Neural cell (in vitro differentiated cells): ENCODE measurements around the gene REXO1. TPM values are rescaled to one million over a fixed set of nuclear protein-coding genes. Genes with fewer than 3 reads are reported as not detected.
"Not testable (repeated sequence)": the region's sequence is repeated elsewhere in the genome, so short reads cannot be mapped to it uniquely, and the experiment has no call there.

Source experiments
- H2AFZ ChIP-seq: fragments of 200-600, 300-800 bp; sonication (generic), shearing (Covaris generic); 2 replicates; pipeline ENCODE4 v1.6.0; 2014; ENCODE audit warnings: low read depth, mild to moderate bottlenecking, antibody characterized with exemption, low read length, moderate library complexity
- H3F3A ChIP-seq: fragments of 200-600 bp; shearing (Covaris generic); 2 replicates; pipeline ENCODE4 v1.6.1; 2016; ENCODE audit warnings: mild to moderate bottlenecking, moderate library complexity, mixed read lengths, antibody characterized with exemption, low read length; ENCODE audit not compliant: insufficient read depth, poor library complexity, severe bottlenecking
- H3K27ac ChIP-seq: fragments of 200-600, 300-800 bp; sonication (generic), shearing (Covaris generic); 2 replicates; pipeline ENCODE4 v1.5.1; 2014; ENCODE audit warnings: mild to moderate bottlenecking, low read length, moderate library complexity
- H3K27me3 ChIP-seq: fragments of 300-800, 200-600 bp; sonication (generic), shearing (Covaris generic); 2 replicates; pipeline ENCODE4 v1.6.0; 2014; ENCODE audit warnings: mild to moderate bottlenecking, low read depth, low read length, moderate library complexity; ENCODE audit not compliant: insufficient read depth
- H3K36me3 ChIP-seq: fragments of 300-800, 200-600 bp; sonication (generic), shearing (Covaris generic); 2 replicates; pipeline ENCODE4 v1.5.1; 2014; ENCODE audit warnings: mild to moderate bottlenecking, antibody characterized with exemption, low read length, moderate library complexity; ENCODE audit not compliant: insufficient read depth
- H3K4me2 ChIP-seq: fragments of 300-800, 200-600 bp; sonication (generic), shearing (Covaris generic); 2 replicates; pipeline ENCODE4 v1.6.0; 2014; ENCODE audit warnings: mild to moderate bottlenecking, low read length
- H3K4me3 ChIP-seq: fragments of 300-800, 200-600 bp; sonication (generic), shearing (Covaris generic); 2 replicates; pipeline ENCODE4 v1.5.1; 2014; ENCODE audit warnings: mild to moderate bottlenecking, low read length, moderate library complexity
- H3K79me2 ChIP-seq: fragments of 200-600 bp; shearing (Covaris generic); replicated peaks from 2 replicates; pipeline ENCODE4 v1.6.0; 2014; ENCODE audit warnings: mild to moderate bottlenecking, low read length, moderate library complexity; ENCODE audit not compliant: insufficient read depth
- H3K9ac ChIP-seq: fragments of 300-800, 200-600 bp; sonication (generic), shearing (Covaris generic); 2 replicates; pipeline ENCODE4 v1.6.1; 2016; ENCODE audit warnings: mild to moderate bottlenecking, low read length, mixed read lengths
- H3K9me2 ChIP-seq: fragments of 200-600 bp; shearing (Covaris generic); 2 replicates; pipeline ENCODE4 v1.6.1; 2016; ENCODE audit warnings: mild to moderate bottlenecking, low read length, mixed read lengths; ENCODE audit not compliant: insufficient read depth
- H3K9me3 ChIP-seq: fragments of 200-600, 300-800 bp; sonication (generic), shearing (Covaris generic); 2 replicates; pipeline ENCODE4 v1.6.1; 2016; ENCODE audit warnings: mild to moderate bottlenecking, mixed run types, low read length, moderate library complexity, mixed read lengths
- H4K20me1 ChIP-seq: fragments of 200-600 bp; shearing (Covaris generic); 2 replicates; pipeline ENCODE4 v1.6.1; 2016; ENCODE audit warnings: mild to moderate bottlenecking, mixed run types; ENCODE audit not compliant: insufficient read depth
- EP300 ChIP-seq: fragments of 450-650 bp; conservative IDR thresholded peaks from 2 replicates; pipeline ENCODE4 v1.6.1; 2014; ENCODE audit warnings: antibody characterized with exemption, mild to moderate bottlenecking, moderate library complexity; ENCODE audit not compliant: poor library complexity, severe bottlenecking
- EZH2 ChIP-seq: fragments of 200-600, 300-800 bp; shearing (Covaris generic), sonication (generic); IDR thresholded peaks from 2 replicates; pipeline ENCODE4 v1.6.1; 2014; ENCODE audit warnings: antibody characterized with exemption, low read length, borderline replicate concordance, mild to moderate bottlenecking; ENCODE audit not compliant: insufficient read depth, poor library complexity, severe bottlenecking
- POLR2AphosphoS5 ChIP-seq: IDR thresholded peaks from 2 replicates; pipeline ENCODE4 v1.6.1; 2012
- SMC3 ChIP-seq: fragments of 450-650 bp; conservative IDR thresholded peaks from 2 replicates; pipeline ENCODE4 v1.6.1; 2014; ENCODE audit warnings: antibody characterized with exemption, mild to moderate bottlenecking, moderate library complexity; ENCODE audit not compliant: poor library complexity
- polyA plus RNA-seq: library from polyadenylated mRNA; depleted of rRNA; stranded (reverse); fragments of >200 nt; gene quantifications from 2 replicates; pipeline ENCODE4 v1.2.3, GENCODE V29; 2014

The REXO1 gene
- polyA plus RNA-seq, 1 donor from 2014 or later = 9.2 TPM

DNA sequence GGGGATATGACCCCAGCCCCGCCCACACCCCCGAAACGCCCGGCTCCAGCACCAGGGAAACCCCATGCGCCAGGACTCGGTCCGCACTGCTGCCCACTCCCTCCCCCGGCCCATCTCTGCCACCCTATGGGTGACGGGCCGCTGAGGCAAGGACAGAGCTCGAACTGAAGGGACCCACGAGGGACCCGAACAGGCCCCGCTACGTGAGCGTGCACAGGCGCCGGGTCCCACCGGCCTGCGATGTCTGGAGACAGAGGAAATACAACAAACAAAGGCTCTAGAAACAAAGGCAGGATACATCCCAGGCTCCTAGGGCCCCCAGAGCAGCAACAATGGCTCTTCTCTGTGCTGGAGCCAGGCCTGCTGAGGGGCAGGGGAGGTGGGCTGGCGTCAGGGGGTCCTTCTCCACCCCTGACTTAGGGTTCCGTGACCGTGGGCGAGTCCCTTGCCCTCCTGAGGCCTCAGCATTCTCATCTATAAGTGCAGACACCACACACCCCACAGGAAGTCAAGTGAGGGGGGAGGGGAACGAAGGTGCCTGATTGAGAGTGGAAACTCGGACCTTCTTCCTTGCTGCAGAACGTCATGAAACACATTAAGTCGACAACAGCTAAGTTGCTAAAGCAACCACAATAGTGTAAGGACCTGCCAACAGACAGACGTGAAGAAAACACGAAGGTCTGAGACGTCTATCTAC, 34.0 kb upstream of the REXO1 start:
- Histone ChIP-seq H3K9ac (no peak overlapping the region), H3K4me2 (no peak overlapping the region)

DNA sequence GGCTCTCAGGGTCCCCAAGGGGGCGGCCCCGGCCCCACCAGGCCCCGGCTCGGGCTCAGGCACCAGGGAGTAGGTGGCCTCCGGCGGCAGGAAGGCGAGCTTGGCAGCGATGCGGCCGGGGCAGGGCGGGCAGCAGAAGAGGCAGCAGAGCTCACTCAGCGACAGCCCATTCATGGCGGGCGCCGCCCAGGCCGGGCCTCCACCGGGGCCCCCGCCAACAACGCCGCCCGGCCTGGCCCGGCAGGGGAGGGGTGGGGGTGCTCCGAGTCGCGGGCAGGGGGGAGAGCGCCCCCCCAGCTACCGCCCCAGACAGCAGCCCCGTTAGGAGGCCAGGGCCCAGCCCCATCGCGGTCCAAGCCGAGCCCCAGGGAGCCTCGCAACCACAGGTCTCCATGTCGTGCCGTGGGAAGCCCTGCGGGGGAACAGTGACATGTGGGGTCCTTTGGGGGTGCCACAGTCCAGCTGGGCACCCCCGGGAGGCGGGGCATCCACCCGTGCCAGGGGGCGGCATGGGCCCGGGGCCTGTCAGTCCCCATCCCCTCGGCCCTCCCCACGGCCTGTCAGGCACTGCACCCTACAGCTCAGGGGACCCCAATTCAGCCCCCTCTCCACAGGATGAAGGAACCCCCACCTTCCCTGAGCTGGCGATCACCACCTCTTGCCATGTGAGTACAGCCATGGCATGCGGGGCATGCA, 33.3 kb upstream of the REXO1 start:
- H3K4me3 ChIP-seq, H3K4me2 ChIP-seq, H3F3A ChIP-seq, H3K27me3 ChIP-seq, H2AFZ ChIP-seq, H3K27ac ChIP-seq, H4K20me1 ChIP-seq, H3K9me2 ChIP-seq, H3K9ac ChIP-seq, H3K9me3 ChIP-seq, H3K36me3 ChIP-seq: not testable (repeated sequence)
- peaks cover 27% of the 10 kb centered on the region for H3K79me2 ChIP-seq

More for the DNA sequence above, 34.0 kb upstream of the REXO1 start:
- Histone ChIP-seq H3K36me3 (no peaks in the 10 kb centered on the region), H3K27ac (no peak overlapping the region), H3K27me3 (no peaks in the 10 kb centered on the region), H3K4me3 (peak overlapping the region; percentile 98), H3F3A (no peaks in the 10 kb centered on the region), H3K9me2 (no peaks in the 10 kb centered on the region), H3K79me2 (peaks cover 27% of the 10 kb centered on the region), H2AFZ (no peak overlapping the region), H4K20me1 (peaks cover 8% of the 10 kb centered on the region), H3K9me3 (no peaks in the 10 kb centered on the region)
- TF ChIP-seq SMC3 = no peak
- TF ChIP-seq EP300 = no peak
- no peak for TF ChIP-seq EZH2

DNA sequence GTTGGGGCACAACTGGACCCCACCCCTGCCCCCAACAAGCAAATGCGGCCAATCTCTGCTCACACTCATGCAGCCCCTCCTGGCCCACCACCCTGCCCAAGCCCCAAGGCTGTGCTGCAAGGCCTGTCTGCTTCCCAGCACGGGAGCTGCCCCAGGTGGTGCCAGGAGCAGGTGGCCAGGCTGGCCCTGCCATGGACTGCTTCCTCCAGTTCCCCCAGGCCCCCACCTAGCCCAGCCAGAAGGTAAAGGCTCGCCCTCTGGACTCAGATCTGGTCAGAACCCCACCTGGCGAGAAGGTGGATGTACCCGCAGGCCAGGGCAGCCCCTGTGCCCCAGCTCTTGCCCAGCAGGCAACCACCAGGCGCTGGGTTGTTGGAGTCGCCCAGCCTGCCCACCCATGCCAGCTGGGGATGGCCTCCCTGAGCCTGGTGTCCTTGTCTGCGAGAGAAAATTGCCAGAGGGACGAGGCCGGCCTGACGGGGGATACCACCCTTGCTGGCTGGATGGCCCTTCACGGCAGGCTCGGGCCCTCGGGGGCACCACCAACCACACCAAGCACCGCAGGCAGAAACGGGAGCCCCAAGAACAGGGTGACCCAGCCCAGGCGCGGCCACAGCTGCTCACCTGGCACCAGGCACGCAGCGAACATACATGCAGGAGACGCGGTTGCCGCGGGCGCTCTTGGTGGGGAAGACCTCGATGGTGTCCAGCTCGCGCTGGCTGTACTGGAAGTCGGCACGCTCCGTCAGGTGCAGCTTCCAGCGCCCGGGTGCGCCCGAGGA, 32.5 kb upstream of the REXO1 start:
- H3K27me3 ChIP-seq = no peaks in the 10 kb centered on the region
- TF ChIP-seq SMC3 (no peak), POLR2AphosphoS5 (no peak), EP300 (no peak)
- no peak overlapping the region for H3K4me3 ChIP-seq
- no peak overlapping the region for H3K9ac ChIP-seq
- H3K4me2 ChIP-seq = no peak overlapping the region
- H4K20me1 ChIP-seq = peaks cover 8% of the 10 kb centered on the region
- H3K79me2 ChIP-seq = peaks cover 27% of the 10 kb centered on the region
- no peaks in the 10 kb centered on the region for H3K36me3 ChIP-seq
- H2AFZ ChIP-seq = no peak overlapping the region
- no peak overlapping the region for H3K27ac ChIP-seq
- no peaks in the 10 kb centered on the region for H3F3A ChIP-seq
- no peaks in the 10 kb centered on the region for H3K9me2 ChIP-seq
- no peaks in the 10 kb centered on the region for H3K9me3 ChIP-seq

DNA sequence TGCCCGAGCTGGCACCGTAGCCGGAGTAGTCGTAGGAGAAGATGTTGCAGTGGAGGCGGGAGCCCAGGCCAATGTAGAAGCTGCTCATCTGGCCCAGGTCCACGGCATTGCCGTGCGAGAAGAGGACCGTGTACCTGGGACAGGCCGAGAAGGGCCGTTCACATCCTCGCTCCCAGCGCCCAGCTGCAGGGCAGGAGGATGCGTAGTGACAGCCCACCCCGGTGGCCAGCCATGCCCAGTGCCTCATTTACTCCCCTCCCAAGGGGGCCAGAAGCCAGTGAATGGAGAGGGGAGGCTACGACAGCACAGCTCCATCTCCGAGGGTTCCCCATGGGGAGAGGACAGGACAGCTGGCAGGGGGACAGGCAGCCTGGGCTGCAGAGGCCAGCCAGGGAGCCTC, 31.7 kb upstream of the REXO1 start:
- H3K27ac ChIP-seq = not testable (repeated sequence)

DNA sequence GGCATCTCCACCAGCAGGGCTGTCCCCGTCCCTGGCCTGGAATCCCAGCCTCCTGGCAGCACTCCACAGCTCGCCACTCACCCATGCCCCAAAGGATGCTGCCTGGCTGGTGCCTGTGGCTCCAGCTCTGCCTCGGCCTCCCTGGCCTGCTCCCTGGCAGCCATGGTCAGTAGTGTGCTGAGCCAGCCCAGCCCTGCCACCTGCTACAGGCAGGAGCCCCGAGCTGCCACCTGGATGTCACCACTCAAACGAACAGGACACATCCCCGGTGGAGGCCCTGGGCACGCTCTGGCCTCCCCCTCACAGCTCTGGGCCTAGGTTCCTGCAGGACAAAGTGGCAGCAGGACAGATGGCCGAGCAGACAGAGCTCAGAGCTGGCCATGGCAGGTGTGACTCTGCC, 30.3 kb upstream of the REXO1 start:
- H4K20me1 ChIP-seq, H2AFZ ChIP-seq, H3K27me3 ChIP-seq, H3K9ac ChIP-seq, H3K27ac ChIP-seq, H3F3A ChIP-seq, H3K9me3 ChIP-seq, H3K4me2 ChIP-seq, H3K36me3 ChIP-seq, H3K4me3 ChIP-seq, H3K9me2 ChIP-seq: not testable (repeated sequence)
- H3K79me2 ChIP-seq = peaks cover 28% of the 10 kb centered on the region

More for the DNA sequence above, 31.7 kb upstream of the REXO1 start:
- not testable (repeated sequence) for H3K4me3 ChIP-seq, H3K9ac ChIP-seq, H3F3A ChIP-seq, H3K9me3 ChIP-seq, H3K27me3 ChIP-seq, H3K36me3 ChIP-seq, H2AFZ ChIP-seq, H4K20me1 ChIP-seq, H3K9me2 ChIP-seq, H3K4me2 ChIP-seq
- H3K79me2 ChIP-seq = peaks cover 28% of the 10 kb centered on the region

DNA sequence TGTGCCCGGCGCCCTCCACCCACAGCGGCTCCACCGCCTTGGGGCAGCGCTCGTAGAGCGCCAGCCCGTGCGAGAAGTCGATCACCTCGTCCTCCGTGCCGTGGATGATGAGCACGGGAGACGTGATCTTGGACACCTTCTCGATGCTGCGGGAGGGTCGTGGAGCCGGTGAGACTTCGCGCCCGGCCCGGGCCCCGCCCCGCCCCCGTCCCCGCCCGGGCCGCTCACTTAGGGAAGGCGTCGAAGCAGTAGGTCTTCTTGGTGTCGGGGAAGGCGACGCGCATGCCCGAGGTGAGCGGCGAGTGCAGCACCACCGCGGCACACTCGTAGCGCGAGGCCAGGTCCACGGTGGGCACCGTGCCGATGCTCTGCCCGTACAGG, 29.0 kb upstream of the REXO1 start:
- H3K4me2 ChIP-seq, H3K9me3 ChIP-seq, H3K4me3 ChIP-seq, H3K9ac ChIP-seq, H3K27ac ChIP-seq, H3F3A ChIP-seq, H3K36me3 ChIP-seq, H3K9me2 ChIP-seq, H4K20me1 ChIP-seq, H2AFZ ChIP-seq, H3K27me3 ChIP-seq: not testable (repeated sequence)
- peaks cover 18% of the 10 kb centered on the region for H3K79me2 ChIP-seq
